Spleen (tissue), 7 donors: Measurements from ENCODE around the gene PIBF1.

ENCODE experiments used
- POLR2A ChIP-seq, 3 donors: fragments of 450-650 bp; IDR thresholded peaks; one replicate each; pipeline ENCODE4 v1.5.1; 2017; ENCODE audit warnings: antibody characterized with exemption in 3 of 3, mild to moderate bottlenecking in 1 of 3
- POLR2AphosphoS5 ChIP-seq, 3 donors: sonication (generic); formaldehyde crosslinking; IDR thresholded peaks; one replicate each; pipeline ENCODE4 v1.5.1; 2017; ENCODE audit warnings: antibody characterized with exemption in 3 of 3
- TF ChIP-seq, protein P1 (sequence below), 11 experiments: fragments of 200-600 bp in 7 of 11; fragments of 450-650 bp in 4 of 11; sonication (generic) in 4 of 11; IDR thresholded peaks in 8 of 11; conservative IDR thresholded peaks in 3 of 11; 1 replicate in 7 of 11; 2 replicates in 4 of 11; pipeline versions ENCODE4 v1.4.0 to v1.8.0; 2016 to 2021; ENCODE audit warnings: antibody characterized with exemption in 11 of 11, inconsistent platforms in 4 of 11, mild to moderate bottlenecking in 1 of 11
- donor health status: DM: no; HTN: no; CAD: no; lungs with moderate emphysema.
- donor health status: DM: no; HTN: no; CAD: no.
- donor health status: DM: no; HTN: no; CAD: no.

GRCh38 chr13:72896869-72897268, 114.9 kb downstream of the PIBF1 start:
- TF ChIP-seq POLR2AphosphoS5 (IDR thresholded peaks at IDR 0.05) (no peak), POLR2A (IDR thresholded peaks at IDR 0.05) (no peak)
- TF ChIP-seq, protein P1, sequence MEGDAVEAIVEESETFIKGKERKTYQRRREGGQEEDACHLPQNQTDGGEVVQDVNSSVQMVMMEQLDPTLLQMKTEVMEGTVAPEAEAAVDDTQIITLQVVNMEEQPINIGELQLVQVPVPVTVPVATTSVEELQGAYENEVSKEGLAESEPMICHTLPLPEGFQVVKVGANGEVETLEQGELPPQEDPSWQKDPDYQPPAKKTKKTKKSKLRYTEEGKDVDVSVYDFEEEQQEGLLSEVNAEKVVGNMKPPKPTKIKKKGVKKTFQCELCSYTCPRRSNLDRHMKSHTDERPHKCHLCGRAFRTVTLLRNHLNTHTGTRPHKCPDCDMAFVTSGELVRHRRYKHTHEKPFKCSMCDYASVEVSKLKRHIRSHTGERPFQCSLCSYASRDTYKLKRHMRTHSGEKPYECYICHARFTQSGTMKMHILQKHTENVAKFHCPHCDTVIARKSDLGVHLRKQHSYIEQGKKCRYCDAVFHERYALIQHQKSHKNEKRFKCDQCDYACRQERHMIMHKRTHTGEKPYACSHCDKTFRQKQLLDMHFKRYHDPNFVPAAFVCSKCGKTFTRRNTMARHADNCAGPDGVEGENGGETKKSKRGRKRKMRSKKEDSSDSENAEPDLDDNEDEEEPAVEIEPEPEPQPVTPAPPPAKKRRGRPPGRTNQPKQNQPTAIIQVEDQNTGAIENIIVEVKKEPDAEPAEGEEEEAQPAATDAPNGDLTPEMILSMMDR (IDR thresholded peaks at IDR 0.05 in 8 of 11, conservative IDR thresholded peaks at IDR 0.05 in 3 of 11), result no peak
